Gastroesophageal sphincter (tissue), 3 donors: ENCODE measurements around the gene OSBPL1A.

Source experiments
- CTCF ChIP-seq, 4 experiments: fragments of 200-600 bp in 2 of 4; fragments of 450-650 bp in 2 of 4; sonication (generic) in 1 of 4; IDR thresholded peaks; one replicate each; pipeline ENCODE4 v1.5.1; 2017 to 2019; ENCODE audit warnings: antibody characterized with exemption in 4 of 4, mild to moderate bottlenecking in 2 of 4, moderate library complexity in 2 of 4
- POLR2A ChIP-seq, 2 donors: fragments of 450-650 bp; IDR thresholded peaks; one replicate each; pipeline ENCODE4 v1.6.1; 2017; ENCODE audit warnings: antibody characterized with exemption in 2 of 2, mild to moderate bottlenecking in 2 of 2, moderate library complexity in 1 of 2

- TF ChIP-seq CTCF (IDR thresholded peaks at IDR 0.05) (no peak), POLR2A (IDR thresholded peaks at IDR 0.05) (no peak)
Measured at GRCh38 chr18:24354278-24354677, 43.3 kb downstream of the OSBPL1A start.
